Fibroblast of lung (primary cell): ENCODE data around the gene KIF17. TPM values are rescaled to one million over a fixed set of nuclear protein-coding genes. Genes with fewer than 3 reads are reported as not detected.

Experiments used
- DNase-seq, 2 donors: peaks; one replicate each; pipeline versions ENCODE4 v3.0.0 to v3.0.0-alpha.2; 2010; ENCODE audit warnings: low read depth in 2 of 2
- H2AFZ ChIP-seq: 2 replicates; pipeline ENCODE4 v1.5.1; 2012; ENCODE audit warnings: low read length, control low read depth, inconsistent platforms
- H3K27ac ChIP-seq: 2 replicates; pipeline ENCODE4 v1.5.1; 2011; ENCODE audit warnings: low read length, control low read depth; ENCODE audit not compliant: insufficient read depth
- H3K27me3 ChIP-seq: 2 replicates; pipeline ENCODE4 v1.5.1; 2011; ENCODE audit warnings: mild to moderate bottlenecking, low read length; ENCODE audit not compliant: control insufficient read depth, insufficient read depth
- H3K36me3 ChIP-seq: 2 replicates; pipeline ENCODE4 v1.5.1; 2011; ENCODE audit warnings: low read length; ENCODE audit not compliant: control insufficient read depth, insufficient read depth
- H3K4me1 ChIP-seq: 2 replicates; pipeline ENCODE4 v1.5.1; 2011; ENCODE audit warnings: low read length; ENCODE audit not compliant: control insufficient read depth, insufficient read depth; ENCODE audit errors: extremely low read depth
- H3K4me2 ChIP-seq: 2 replicates; pipeline ENCODE4 v1.5.1; 2011; ENCODE audit warnings: low read length, control low read depth; ENCODE audit not compliant: insufficient read depth; ENCODE audit errors: extremely low read depth
- H3K4me3 ChIP-seq, 4 experiments: fragments of 200-600 bp in 1 of 4; sonication (generic) in 1 of 4; replicated peaks in 1 of 4; 2 replicates each; pipeline ENCODE4 v1.5.1; 2011 to 2016; ENCODE audit warnings: low read length in 4 of 4, low read depth in 3 of 4, mild to moderate bottlenecking in 3 of 4, control low read depth in 2 of 4, inconsistent platforms in 1 of 4, mixed read lengths in 1 of 4; ENCODE audit not compliant: insufficient read depth in 1 of 4; ENCODE audit errors: control extremely low read depth in 1 of 4
- H3K79me2 ChIP-seq: 2 replicates; pipeline ENCODE4 v1.5.1; 2012; ENCODE audit warnings: mild to moderate bottlenecking, low read length, inconsistent platforms; ENCODE audit not compliant: control insufficient read depth, insufficient read depth
- H3K9ac ChIP-seq: 2 replicates; pipeline ENCODE4 v1.5.1; 2011; ENCODE audit warnings: mild to moderate bottlenecking, low read length, control low read depth; ENCODE audit not compliant: insufficient read depth
- H3K9me3 ChIP-seq: 2 replicates; pipeline ENCODE4 v1.5.1; 2012; ENCODE audit warnings: low read depth, low read length; ENCODE audit not compliant: control insufficient read depth, insufficient read depth
- H4K20me1 ChIP-seq: 2 replicates; pipeline ENCODE4 v1.5.1; 2011; ENCODE audit warnings: low read length; ENCODE audit not compliant: control insufficient read depth, insufficient read depth; ENCODE audit errors: extremely low read depth
- EZH2 ChIP-seq: IDR thresholded peaks from 2 replicates; pipeline ENCODE4 v1.5.1; 2012; ENCODE audit warnings: low read length, control low read depth, mild to moderate bottlenecking; ENCODE audit errors: missing control alignments
- polyA plus RNA-seq, 2 donors: library from polyadenylated mRNA; depleted of rRNA in 1 of 2; stranded (reverse) in 1 of 2; unstranded in 1 of 2; fragments of >200 nt; gene quantifications; 2 replicates each; pipeline ENCODE4 v1.2.1, GENCODE V29; 2011 to 2012; ENCODE audit warnings: missing spikeins in 1 of 2
- total RNA-seq: library from RNA; depleted of rRNA; stranded (reverse); fragments of >200 nt; gene quantifications from 2 replicates; pipeline ENCODE4 v1.2.1, GENCODE V29; 2014
- TF ChIP-seq, protein P1 (sequence below), 2 donors: IDR thresholded peaks in 1 of 2; conservative IDR thresholded peaks in 1 of 2; 1 replicate in 1 of 2; 2 replicates in 1 of 2; pipeline ENCODE4 v1.5.1; 2011 to 2012; ENCODE audit warnings: low read length in 2 of 2, control low read depth in 1 of 2, inconsistent platforms in 1 of 2, low read depth in 1 of 2, mild to moderate bottlenecking in 1 of 2

The KIF17 gene
- total and polyA plus RNA-seq, 2 donors (not counting 1 experiment from before 2014, with no cell fraction given) = 1.8 to 3.0 TPM

- Histone ChIP-seq H3K4me1 (peaks cover 17% of the 10 kb centered on the region), H2AFZ (no peak overlapping the region), H3K9ac (no peak overlapping the region), H3K4me3 (no peak overlapping the region), H3K9me3 (no peaks in the 10 kb centered on the region), H3K36me3 (no peaks in the 10 kb centered on the region), H3K27ac (no peak overlapping the region), H3K4me2 (no peak overlapping the region), H3K79me2 (no peaks in the 10 kb centered on the region), H4K20me1 (no peaks in the 10 kb centered on the region), H3K27me3 (no peaks in the 10 kb centered on the region)
- no peak for DNase-seq
- TF ChIP-seq EZH2 = no peak
- TF ChIP-seq, protein P1, sequence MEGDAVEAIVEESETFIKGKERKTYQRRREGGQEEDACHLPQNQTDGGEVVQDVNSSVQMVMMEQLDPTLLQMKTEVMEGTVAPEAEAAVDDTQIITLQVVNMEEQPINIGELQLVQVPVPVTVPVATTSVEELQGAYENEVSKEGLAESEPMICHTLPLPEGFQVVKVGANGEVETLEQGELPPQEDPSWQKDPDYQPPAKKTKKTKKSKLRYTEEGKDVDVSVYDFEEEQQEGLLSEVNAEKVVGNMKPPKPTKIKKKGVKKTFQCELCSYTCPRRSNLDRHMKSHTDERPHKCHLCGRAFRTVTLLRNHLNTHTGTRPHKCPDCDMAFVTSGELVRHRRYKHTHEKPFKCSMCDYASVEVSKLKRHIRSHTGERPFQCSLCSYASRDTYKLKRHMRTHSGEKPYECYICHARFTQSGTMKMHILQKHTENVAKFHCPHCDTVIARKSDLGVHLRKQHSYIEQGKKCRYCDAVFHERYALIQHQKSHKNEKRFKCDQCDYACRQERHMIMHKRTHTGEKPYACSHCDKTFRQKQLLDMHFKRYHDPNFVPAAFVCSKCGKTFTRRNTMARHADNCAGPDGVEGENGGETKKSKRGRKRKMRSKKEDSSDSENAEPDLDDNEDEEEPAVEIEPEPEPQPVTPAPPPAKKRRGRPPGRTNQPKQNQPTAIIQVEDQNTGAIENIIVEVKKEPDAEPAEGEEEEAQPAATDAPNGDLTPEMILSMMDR (conservative IDR thresholded peaks at IDR 0.05 in 1 of 2, IDR thresholded peaks at IDR 0.05 in 1 of 2; ENCODE audit: low read depth in 1 of 2, low read length in 2 of 2) = no peak
Observed at GRCh38 chr1:20700636-20701215, 17.1 kb downstream of the KIF17 start.

GRCh38 chr1:20699558-20699957 lies 18.2 kb downstream of the KIF17 start:
- H3K9ac ChIP-seq = no peak overlapping the region
- no peaks in the 10 kb centered on the region for H3K79me2 ChIP-seq
- no peaks in the 10 kb centered on the region for H3K36me3 ChIP-seq
- H3K27me3 ChIP-seq = no peaks in the 10 kb centered on the region
- no peak overlapping the region for H3K4me2 ChIP-seq
- DNase-seq = no peak
- H3K4me3 ChIP-seq = no peak overlapping the region
- peaks cover 17% of the 10 kb centered on the region for H3K4me1 ChIP-seq
- H4K20me1 ChIP-seq = no peaks in the 10 kb centered on the region
- H3K9me3 ChIP-seq = no peaks in the 10 kb centered on the region
- TF ChIP-seq, protein P1 (conservative IDR thresholded peaks at IDR 0.05 in 1 of 2, IDR thresholded peaks at IDR 0.05 in 1 of 2; ENCODE audit: low read depth in 1 of 2, low read length in 2 of 2) = no peak
- no peak for TF ChIP-seq EZH2
- H2AFZ ChIP-seq = no peak overlapping the region
- H3K27ac ChIP-seq = no peak overlapping the region

DNA sequence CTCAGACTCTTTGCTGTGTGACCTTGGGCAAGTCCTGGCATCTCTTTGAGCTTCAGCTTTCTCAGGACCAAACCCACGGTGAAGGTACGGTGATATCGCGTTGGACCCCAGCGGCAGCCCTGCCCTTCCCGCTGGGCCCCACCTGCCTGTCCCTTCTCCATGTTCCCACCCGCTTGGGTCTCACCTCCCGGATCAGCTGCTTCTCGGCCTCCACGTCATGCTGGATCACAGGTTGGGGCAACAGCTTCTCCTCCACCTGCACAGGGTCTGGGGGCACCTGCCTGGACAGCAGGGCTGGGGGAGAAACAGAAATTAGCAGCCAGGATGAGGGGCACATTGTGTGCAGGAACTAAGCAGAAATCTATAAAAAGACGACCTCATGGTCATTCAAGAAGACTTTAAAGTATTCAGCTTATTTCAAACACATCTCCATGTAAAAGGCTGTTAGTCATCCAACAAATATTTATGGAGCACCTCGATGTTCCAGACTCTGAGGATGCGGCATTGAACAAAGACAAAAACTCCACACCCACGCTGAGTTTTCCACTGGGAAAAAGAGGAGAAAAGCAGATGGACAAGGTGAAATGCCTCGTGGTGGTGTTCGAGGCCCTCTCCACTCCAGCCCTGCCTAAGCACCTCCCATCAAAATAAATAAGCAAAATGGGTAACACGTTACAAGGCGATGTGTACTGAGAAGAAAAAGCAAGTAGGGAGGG lies 19.5 kb downstream of the KIF17 start:
- H3K27ac ChIP-seq = peak overlapping the region; percentile 48

More for the DNA sequence above, 19.5 kb downstream of the KIF17 start:
- Histone ChIP-seq H4K20me1 (no peaks in the 10 kb centered on the region), H3K4me3 (no peak overlapping the region), H3K79me2 (no peaks in the 10 kb centered on the region), H3K4me2 (peak overlapping the region; percentile 79), H3K4me1 (peaks cover 17% of the 10 kb centered on the region), H3K9me3 (no peaks in the 10 kb centered on the region), H3K9ac (no peak overlapping the region), H3K27me3 (no peaks in the 10 kb centered on the region), H2AFZ (no peak overlapping the region), H3K36me3 (no peaks in the 10 kb centered on the region)
- no peak for TF ChIP-seq EZH2
- TF ChIP-seq, protein P1 (conservative IDR thresholded peaks at IDR 0.05 in 1 of 2, IDR thresholded peaks at IDR 0.05 in 1 of 2; ENCODE audit: low read depth in 1 of 2, low read length in 2 of 2) = no peak
- DNase-seq = peak; percentile 34 to 89
